Coronary artery (tissue), 2 donors: ENCODE measurements around the gene TBC1D4.

Experiments used
- DNase-seq: peaks from one replicate; pipeline ENCODE4 v3.0.0-alpha.2; 2017; ENCODE audit warnings: low spot score
- H3K27ac ChIP-seq, 2 donors: fragments of 200-600 bp; sonication (generic); one replicate each; pipeline ENCODE4 v1.5.1; 2016 to 2019
- H3K4me3 ChIP-seq: fragments of 200-600 bp; sonication (generic); 2 replicates; pipeline ENCODE4 v1.5.1; 2016; ENCODE audit warnings: mild to moderate bottlenecking, moderate library complexity
- TF ChIP-seq, protein P1 (sequence below): fragments of 200-600 bp; sonication (generic); IDR thresholded peaks from one replicate; pipeline ENCODE4 v1.5.1; 2019; ENCODE audit warnings: antibody characterized with exemption

The TBC1D4 gene

DNA sequence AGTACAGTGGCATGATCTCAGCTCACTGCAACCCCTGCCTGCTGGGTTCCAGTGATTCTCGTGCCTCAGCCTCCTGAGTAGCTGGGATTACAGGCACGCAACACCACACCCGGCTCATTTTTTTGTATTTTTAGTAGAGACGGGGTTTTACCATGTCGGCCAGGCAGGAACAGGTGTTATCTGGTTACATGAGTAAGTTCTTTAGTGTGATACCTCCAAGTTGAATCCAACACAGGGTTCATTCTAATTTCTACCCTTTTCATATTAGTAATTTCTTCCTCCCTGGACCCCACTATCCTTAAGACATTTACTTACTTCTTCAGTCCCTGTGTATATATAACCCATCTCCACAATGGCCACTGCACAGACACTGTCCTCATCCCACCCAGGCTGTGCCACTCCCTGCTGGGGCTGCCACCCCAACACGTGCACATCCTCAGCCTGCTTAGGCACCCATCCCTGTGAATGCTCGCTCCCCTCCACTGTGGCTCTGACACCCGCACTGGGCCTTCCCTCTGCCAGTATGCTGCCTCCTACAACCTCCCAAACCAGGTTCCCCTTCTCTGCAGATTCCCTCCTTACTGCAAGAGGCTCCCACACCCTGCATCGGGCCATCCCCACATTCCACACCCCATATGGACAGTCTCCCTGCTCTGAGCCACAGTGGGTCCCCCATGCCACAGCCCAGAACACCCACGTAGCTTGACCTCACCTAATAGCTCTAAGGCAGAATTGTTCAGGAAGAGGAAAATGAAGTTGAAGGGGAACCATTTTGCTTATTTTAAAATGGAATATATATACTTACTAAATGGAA is 147.1 kb downstream of the TBC1D4 start:
- no peak for DNase-seq
- no peak overlapping the region for H3K4me3 ChIP-seq
- TF ChIP-seq, protein P1, sequence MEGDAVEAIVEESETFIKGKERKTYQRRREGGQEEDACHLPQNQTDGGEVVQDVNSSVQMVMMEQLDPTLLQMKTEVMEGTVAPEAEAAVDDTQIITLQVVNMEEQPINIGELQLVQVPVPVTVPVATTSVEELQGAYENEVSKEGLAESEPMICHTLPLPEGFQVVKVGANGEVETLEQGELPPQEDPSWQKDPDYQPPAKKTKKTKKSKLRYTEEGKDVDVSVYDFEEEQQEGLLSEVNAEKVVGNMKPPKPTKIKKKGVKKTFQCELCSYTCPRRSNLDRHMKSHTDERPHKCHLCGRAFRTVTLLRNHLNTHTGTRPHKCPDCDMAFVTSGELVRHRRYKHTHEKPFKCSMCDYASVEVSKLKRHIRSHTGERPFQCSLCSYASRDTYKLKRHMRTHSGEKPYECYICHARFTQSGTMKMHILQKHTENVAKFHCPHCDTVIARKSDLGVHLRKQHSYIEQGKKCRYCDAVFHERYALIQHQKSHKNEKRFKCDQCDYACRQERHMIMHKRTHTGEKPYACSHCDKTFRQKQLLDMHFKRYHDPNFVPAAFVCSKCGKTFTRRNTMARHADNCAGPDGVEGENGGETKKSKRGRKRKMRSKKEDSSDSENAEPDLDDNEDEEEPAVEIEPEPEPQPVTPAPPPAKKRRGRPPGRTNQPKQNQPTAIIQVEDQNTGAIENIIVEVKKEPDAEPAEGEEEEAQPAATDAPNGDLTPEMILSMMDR: no peak
- H3K27ac ChIP-seq: no peak overlapping the region

DNA sequence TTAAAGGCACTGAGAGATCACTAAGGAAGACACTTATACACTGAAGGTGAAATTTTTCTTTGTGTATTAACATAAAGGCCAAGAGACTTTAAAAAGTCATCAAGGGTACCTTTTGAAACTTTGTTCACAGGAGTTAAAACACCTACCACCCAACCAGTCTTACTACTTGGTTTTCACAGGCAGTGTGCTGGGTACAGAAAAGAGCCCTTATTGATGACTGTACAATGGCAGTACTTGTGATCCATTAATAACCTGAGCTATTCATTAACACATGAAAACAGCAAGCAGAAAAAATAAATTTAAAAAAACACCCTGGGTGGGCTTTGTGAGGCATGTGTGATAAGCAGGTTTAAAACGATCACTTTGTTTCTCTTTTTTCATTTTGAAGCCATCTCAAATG is 148.9 kb downstream of the TBC1D4 start:
- no peak overlapping the region for H3K27ac ChIP-seq
- TF ChIP-seq, protein P1: no peak
- no peak overlapping the region for H3K4me3 ChIP-seq
- DNase-seq: no peak

DNA sequence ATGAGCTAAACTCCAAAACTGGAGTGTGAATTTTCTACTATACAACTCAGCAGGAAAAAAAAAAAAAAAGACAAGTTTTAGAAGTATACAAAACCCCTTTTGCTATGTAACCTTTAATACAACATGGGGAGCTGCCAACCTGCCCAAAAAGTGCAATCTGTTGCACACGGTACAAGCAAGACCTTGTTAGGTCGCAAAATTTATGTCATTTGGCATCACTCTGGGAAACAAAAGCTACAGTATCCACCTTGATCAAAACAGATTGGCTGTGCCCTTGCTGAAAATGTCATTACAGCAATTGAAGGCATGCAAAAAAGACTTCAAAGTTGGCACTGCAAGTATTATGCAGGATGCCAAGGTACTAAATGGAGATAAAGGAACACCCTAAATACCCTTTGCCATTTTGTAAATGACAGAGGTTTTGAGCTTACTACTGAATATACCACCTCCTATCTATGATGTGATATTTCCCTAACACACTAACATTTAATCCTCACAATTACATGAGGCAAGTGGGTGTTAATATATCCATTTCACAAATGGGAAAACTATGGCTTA is 150.1 kb downstream of the TBC1D4 start:
- no peak overlapping the region for H3K27ac ChIP-seq
- no peak for DNase-seq
- H3K4me3 ChIP-seq: no peak overlapping the region
- TF ChIP-seq, protein P1: no peak

DNA sequence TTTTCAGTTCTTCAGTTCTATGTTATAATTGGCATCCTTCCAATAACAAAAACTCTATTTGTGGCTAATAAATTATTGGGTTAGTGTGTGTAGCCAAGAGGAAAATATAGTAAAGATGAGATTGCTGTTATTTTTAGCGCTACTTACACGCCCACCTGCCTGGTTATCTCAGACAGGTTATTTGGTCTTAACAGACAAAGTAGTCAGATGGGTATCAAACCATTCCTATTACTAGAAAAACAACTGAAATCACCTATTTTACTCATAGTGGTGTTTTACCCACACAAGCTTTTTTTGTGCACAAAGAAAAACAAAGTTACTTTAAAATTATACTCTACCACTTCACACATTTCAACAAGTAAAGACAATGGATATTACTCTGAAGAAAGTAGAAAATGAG is 151.2 kb downstream of the TBC1D4 start:
- TF ChIP-seq, protein P1: no peak
- H3K27ac ChIP-seq: no peak overlapping the region
- no peak for DNase-seq
- no peak overlapping the region for H3K4me3 ChIP-seq

DNA sequence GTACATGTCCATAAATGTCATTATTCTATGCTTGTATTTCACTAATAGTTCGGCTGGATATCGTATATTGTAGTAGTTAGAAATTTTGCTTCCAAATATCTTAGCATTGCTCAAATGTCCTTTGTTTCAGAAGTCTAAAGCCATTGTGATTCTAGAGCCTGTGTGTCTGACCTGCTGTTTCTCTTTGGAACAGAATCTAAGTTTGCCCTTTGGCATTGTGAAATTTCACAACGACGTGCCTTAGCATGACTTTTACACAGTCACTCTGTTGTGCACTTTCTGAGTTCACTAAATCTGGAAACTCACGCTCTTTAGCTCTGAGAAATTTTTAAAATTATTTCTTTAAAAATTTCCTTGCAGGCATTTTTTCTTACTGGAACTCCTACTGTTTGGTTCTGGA is 152.2 kb downstream of the TBC1D4 start:
- Histone ChIP-seq H3K27ac (no peak overlapping the region), H3K4me3 (no peak overlapping the region)
- TF ChIP-seq, protein P1: no peak
- no peak for DNase-seq

DNA sequence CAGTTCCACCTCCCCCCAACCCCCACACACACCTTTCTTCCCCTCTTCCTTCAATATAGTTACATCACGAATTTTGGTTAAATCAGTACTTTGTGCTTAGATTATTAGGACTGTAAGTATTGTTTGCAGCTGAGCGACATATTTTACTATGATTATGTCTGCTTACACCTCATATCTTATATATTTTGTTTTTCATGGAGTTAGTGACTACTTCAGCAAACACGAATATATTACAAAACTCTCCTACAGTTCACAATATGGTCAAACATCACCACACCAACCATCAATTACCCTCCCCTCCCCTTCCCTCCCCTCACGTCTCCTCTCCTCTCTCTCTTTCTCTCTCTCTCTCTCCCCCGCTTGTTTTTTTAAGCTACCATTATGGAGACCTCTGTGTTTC is 152.9 kb downstream of the TBC1D4 start:
- no peak overlapping the region for H3K27ac ChIP-seq
- DNase-seq: no peak

More for the DNA sequence above, 152.9 kb downstream of the TBC1D4 start:
- H3K4me3 ChIP-seq: no peak overlapping the region
- TF ChIP-seq, protein P1: no peak
